Left cardiac atrium (tissue), 4 donors: Measurements from ENCODE around the gene KCNMB2. TPM values are rescaled to one million over a fixed set of nuclear protein-coding genes. Genes with fewer than 3 reads are reported as not detected.

Source experiments
- ATAC-seq, 2 donors: fragments of 200-7000 bp; cut with Tn5 transposase; one replicate each; pipeline ENCODE4 v1.9.1; 2020; ENCODE audit warnings: mild to moderate bottlenecking in 2 of 2, moderate library complexity in 2 of 2
- DNase-seq: peaks from one replicate; pipeline ENCODE4 v3.0.0-alpha.2; 2020
- intact Hi-C, 2 donors: fragments of 100-400 bp; cut with DNase I; formaldehyde crosslinking; loops; one replicate each; pipeline versions ENCODE4 v1.14.1 to v1.15.1; 2022 to 2023
- total RNA-seq, 2 donors: library from RNA; stranded (reverse); fragmentation: NEBNext Ultra II Directional; extraction: Animal tissue kit (Norgen Biotek cat#: 25700); gene quantifications; one replicate each; pipeline ENCODE4 v1.2.1, GENCODE V29; 2021
- donor health status: DM: no; HTN: yes; CAD: no.
- donor health status: DM: no; HTN: yes; CAD: no; lungs with severe emphysema.
- donor health status: DM: yes; HTN: yes; CAD: no.
- donor health status: Dilated cardiomyopathy.

The KCNMB2 gene
- total RNA-seq, 2 donors from 2014 or later: 7.8 to 9.8 TPM

- DNase-seq (no peak), ATAC-seq (no peak)
Measured at GRCh38 chr3:178676942-178677790, 140.9 kb downstream of the KCNMB2 start.

GRCh38 chr3:178677961-178678360, 141.7 kb downstream of the KCNMB2 start:
- intact Hi-C loops: no loop called here

More at GRCh38 chr3:178676942-178677790, 140.9 kb downstream of the KCNMB2 start:
- intact Hi-C loops: no loop called here

GRCh38 chr3:178680037-178680436, 143.8 kb downstream of the KCNMB2 start:
- ATAC-seq (no peak), DNase-seq (no peak)
- intact Hi-C loops: no loop called here

More at GRCh38 chr3:178677961-178678360, 141.7 kb downstream of the KCNMB2 start:
- no peak for DNase-seq
- no peak for ATAC-seq

- no peak for DNase-seq
- ATAC-seq: peak in 1 of 2 donors; percentile 67
- intact Hi-C loops: no loop called here
Measured at GRCh38 chr3:178680489-178680888, 144.3 kb downstream of the KCNMB2 start.

GRCh38 chr3:178684881-178685590, 148.8 kb downstream of the KCNMB2 start:
- intact Hi-C loops: no loop called here
- no peak for ATAC-seq

GRCh38 chr3:178685591-178685906, 149.3 kb downstream of the KCNMB2 start:
- ATAC-seq: no peak
- DNase-seq: no peak
- intact Hi-C loops: no loop called here

More at GRCh38 chr3:178684881-178685590, 148.8 kb downstream of the KCNMB2 start:
- DNase-seq: no peak

- intact Hi-C loops: no loop called here
- DNase-seq: no peak
- no peak for ATAC-seq
Measured at GRCh38 chr3:178686826-178687225, 150.6 kb downstream of the KCNMB2 start.

GRCh38 chr3:178690571-178690970, 154.3 kb downstream of the KCNMB2 start:
- no peak for ATAC-seq
- intact Hi-C loops: no loop called here
- DNase-seq: no peak

GRCh38 chr3:178699364-178699763, 163.1 kb downstream of the KCNMB2 start:
- intact Hi-C loops: no loop called here
- ATAC-seq (peak in 1 of 2 donors; percentile 11), DNase-seq (no peak)

GRCh38 chr3:178699810-178700209, 163.6 kb downstream of the KCNMB2 start:
- intact Hi-C loops: no loop called here
- DNase-seq: no peak
- ATAC-seq: peak in 1 of 2 donors; percentile 31

GRCh38 chr3:178703268-178703975, 167.2 kb downstream of the KCNMB2 start:
- DNase-seq: no peak
- peak in 1 of 2 donors; percentile 70 for ATAC-seq
- intact Hi-C loops: no loop called here

- DNase-seq (no peak), ATAC-seq (no peak)
- intact Hi-C loops: no loop called here
Measured at GRCh38 chr3:178705925-178706324, 169.7 kb downstream of the KCNMB2 start.

- DNase-seq (no peak), ATAC-seq (no peak)
- intact Hi-C loops: no loop called here
Measured at GRCh38 chr3:178706411-178706810, 170.2 kb downstream of the KCNMB2 start.

GRCh38 chr3:178707311-178708031, 171.2 kb downstream of the KCNMB2 start:
- intact Hi-C loops: no loop called here
- DNase-seq (no peak), ATAC-seq (peak in 1 of 2 donors; percentile 37)

- DNase-seq: no peak
- intact Hi-C loops: no loop called here
- no peak for ATAC-seq
Measured at GRCh38 chr3:178709051-178709450, 172.8 kb downstream of the KCNMB2 start.

- intact Hi-C loops: no loop called here
- DNase-seq (no peak), ATAC-seq (no peak)
Measured at GRCh38 chr3:178711753-178712152, 175.5 kb downstream of the KCNMB2 start.

GRCh38 chr3:178712247-178712646, 176.0 kb downstream of the KCNMB2 start:
- no peak for DNase-seq
- ATAC-seq: peak in 1 of 2 donors; percentile 55
- intact Hi-C loops: no loop called here

- no peak for DNase-seq
- ATAC-seq: peak in 1 of 2 donors; percentile 48
- intact Hi-C loops: no loop called here
Measured at GRCh38 chr3:178714925-178715832, 178.9 kb downstream of the KCNMB2 start.
